Upper lobe of left lung (tissue), 4 donors: Measurements from ENCODE around the gene NPDC1.

ENCODE experiments used
- CTCF ChIP-seq, 6 experiments: fragments of 450-650 bp in 4 of 6; fragments of 200-600 bp in 2 of 6; sonication (generic) in 2 of 6; IDR thresholded peaks; one replicate each; pipeline ENCODE4 v1.5.1; 2016 to 2019; ENCODE audit warnings: antibody characterized with exemption in 6 of 6
- EP300 ChIP-seq, 4 donors: sonication (generic); formaldehyde crosslinking; IDR thresholded peaks; one replicate each; pipeline ENCODE4 v1.5.1; 2017; ENCODE audit warnings: antibody characterized with exemption in 4 of 4, control low read depth in 2 of 4
- POLR2A ChIP-seq, 4 donors: fragments of 450-650 bp; IDR thresholded peaks; one replicate each; pipeline ENCODE4 v1.5.1; 2016 to 2017; ENCODE audit warnings: antibody characterized with exemption in 4 of 4, mild to moderate bottlenecking in 2 of 4
- POLR2AphosphoS5 ChIP-seq, 2 donors: sonication (generic); formaldehyde crosslinking; IDR thresholded peaks; one replicate each; pipeline ENCODE4 v1.5.1; 2017; ENCODE audit warnings: antibody characterized with exemption in 2 of 2

GRCh38 chr9:137062384-137062783 lies 16.4 kb upstream of the NPDC1 start:
- TF ChIP-seq POLR2A (IDR thresholded peaks at IDR 0.05) (no peak), POLR2AphosphoS5 (IDR thresholded peaks at IDR 0.05) (no peak), CTCF (IDR thresholded peaks at IDR 0.05) (no peak), EP300 (IDR thresholded peaks at IDR 0.05) (no peak)
